SK-N-MC (cell line): ENCODE results near the gene TPO.

Experiments used
- EZH2 ChIP-seq: fragments of 200-600 bp; sonication (generic); IDR thresholded peaks from one replicate; pipeline ENCODE4 v1.6.1; 2017; ENCODE audit warnings: antibody characterized with exemption
- POLR2AphosphoS5 ChIP-seq: IDR thresholded peaks from 2 replicates; pipeline ENCODE4 v1.6.1; 2012; ENCODE audit warnings: mild to moderate bottlenecking, low read depth, low read length, borderline replicate concordance

DNA sequence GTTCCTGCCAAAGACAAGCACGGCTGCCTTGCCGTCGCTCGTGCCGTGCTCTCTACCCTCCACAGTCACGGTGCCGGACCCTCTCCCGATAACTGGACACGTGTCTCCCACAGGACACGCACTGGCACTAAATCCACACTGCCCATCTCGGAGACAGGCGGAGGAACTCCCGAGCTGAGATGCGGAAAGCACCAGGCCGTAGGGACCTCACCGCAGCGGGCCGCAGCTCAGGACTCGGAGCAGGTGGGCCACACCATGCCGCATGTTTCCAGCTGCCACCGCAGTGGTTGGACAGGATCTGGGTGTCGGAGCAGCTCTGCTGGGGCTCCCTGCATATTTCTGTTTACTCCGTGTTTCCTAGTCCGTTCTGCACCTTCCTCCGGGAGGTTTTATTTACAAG is 127.2 kb downstream of the TPO start:
- TF ChIP-seq EZH2, result no peak
- no peak for TF ChIP-seq POLR2AphosphoS5
